Dermis lymphatic vessel endothelial cell (primary cell): ENCODE measurements around the gene IL1RN. TPM values are rescaled to one million over a fixed set of nuclear protein-coding genes. Genes with fewer than 3 reads are reported as not detected.

Experiments
- total RNA-seq: library from RNA; depleted of rRNA; stranded (reverse); fragments of >200 nt; gene quantifications from 2 replicates; pipeline ENCODE4 v1.2.1, GENCODE V29; 2014

The IL1RN gene, protein sequence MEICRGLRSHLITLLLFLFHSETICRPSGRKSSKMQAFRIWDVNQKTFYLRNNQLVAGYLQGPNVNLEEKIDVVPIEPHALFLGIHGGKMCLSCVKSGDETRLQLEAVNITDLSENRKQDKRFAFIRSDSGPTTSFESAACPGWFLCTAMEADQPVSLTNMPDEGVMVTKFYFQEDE
- total RNA-seq: not detected in 2 replicates

GRCh38 chr2:113126845-113127645 is at the start of gene IL1RN:
TSS of gene IL1RN (plus strand) at chr2:113127598. CDS start at chr2:113127625, 27 bp downstream.

DNA sequence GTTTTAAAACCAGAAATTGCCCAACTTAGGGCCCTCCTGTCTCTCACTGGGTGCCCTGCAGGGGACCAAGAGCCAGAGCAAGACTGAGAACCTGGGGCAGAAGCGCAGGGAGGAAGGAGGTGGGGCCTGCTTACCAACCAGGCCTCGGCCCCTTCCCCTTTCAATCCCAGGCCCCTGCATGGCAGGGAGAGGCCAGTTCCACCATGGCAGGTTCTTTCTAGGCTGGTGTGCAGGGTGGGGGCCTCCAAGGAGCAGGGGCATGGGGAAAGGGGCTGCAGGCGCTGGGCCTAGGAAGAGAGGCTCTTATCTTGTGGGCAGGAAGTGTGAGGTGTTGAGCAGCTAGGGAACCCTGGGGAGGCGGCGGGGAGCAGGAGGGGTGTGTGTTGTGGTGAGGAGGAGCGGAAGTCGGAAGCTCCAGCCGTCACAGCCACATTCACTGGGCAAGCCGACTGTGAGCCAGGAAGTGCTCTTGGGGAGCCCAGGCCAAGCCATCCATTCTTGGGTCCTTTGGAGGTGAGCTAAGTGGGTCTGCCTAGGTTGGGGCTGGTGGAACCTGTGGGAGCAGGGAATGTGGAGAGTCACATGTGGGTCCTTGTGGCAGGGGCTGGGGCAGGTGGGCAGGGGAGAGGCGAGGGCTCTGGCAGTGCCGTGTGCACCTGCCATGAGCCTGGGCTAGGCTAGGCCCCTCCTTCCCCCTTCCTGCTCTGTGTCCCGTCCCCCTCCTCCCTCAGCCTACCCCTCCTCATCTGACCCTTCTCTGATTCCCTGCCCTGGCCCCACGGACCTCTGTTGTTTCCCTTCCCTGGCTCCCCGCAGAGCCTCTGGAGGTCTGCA is 46.4 kb downstream of the IL1RN start, which contains the start of gene PSD4:
TSS of gene PSD4 (plus strand) at position 430 of the 834 bp plus-strand sequence. CDS start 8,486 bp downstream, outside the sequence.

Other genes with a start within 250 kb of the IL1RN start
- not detected in 2 replicates for gene IL37, start 216.4 kb upstream of the IL1RN start, total RNA-seq
- not detected in 2 replicates for gene IL36G, start 149.6 kb upstream of the IL1RN start, total RNA-seq
- not detected in 2 replicates for gene IL36A, start 122.1 kb upstream of the IL1RN start, total RNA-seq
- not detected in 2 replicates for gene IL36B, start 74.7 kb upstream of the IL1RN start, total RNA-seq
- not detected in 2 replicates for gene IL36RN, start 68.4 kb upstream of the IL1RN start, total RNA-seq
- not detected in 2 replicates for gene IL1F10, start 59.6 kb upstream of the IL1RN start, total RNA-seq
- 0.76 and 0.77 TPM in 2 replicates for gene PSD4, start 46.4 kb downstream of the IL1RN start, total RNA-seq
- gene PAX8, start 151.3 kb downstream of the IL1RN start, total RNA-seq: 0.11 and 0.17 TPM in 2 replicates